Activated T-cell treated with anti-CD3 and anti-CD28 coated beads, Interleukin-2, amount 50 U/mL, for 72 hours (primary cell): ENCODE measurements around the gene TMC3. TPM values are rescaled to one million over a fixed set of nuclear protein-coding genes. Genes with fewer than 3 reads are reported as not detected.

Experiments
- ATAC-seq, 2 donors: fragments of 150-1000 bp; cut with Tn5 transposase; replicated peaks in 1 of 2; 2 replicates each; pipeline ENCODE4 v1.10.0; 2021; ENCODE audit warnings: moderate library complexity in 2 of 2, mild to moderate bottlenecking in 1 of 2
- DNase-seq, 2 donors: peaks; one replicate each; pipeline ENCODE4 v3.0.0; 2021 to 2022; ENCODE audit warnings: mixed read lengths in 1 of 2
- H3K27ac Mint-ChIP-seq: one replicate; pipeline ENCODE4 v1.8.0; 2022; ENCODE audit warnings: mild to moderate bottlenecking, moderate library complexity, mixed read lengths
- H3K27me3 Mint-ChIP-seq: one replicate; pipeline ENCODE4 v1.8.0; 2022; ENCODE audit warnings: low read depth, mixed read lengths
- H3K36me3 Mint-ChIP-seq, 2 donors: one replicate each; pipeline ENCODE4 v1.8.0; 2022; ENCODE audit warnings: mixed read lengths in 2 of 2, mild to moderate bottlenecking in 1 of 2; ENCODE audit not compliant: insufficient read depth in 2 of 2
- H3K4me1 Mint-ChIP-seq: one replicate; pipeline ENCODE4 v1.8.0; 2022; ENCODE audit warnings: low read depth, mixed read lengths
- H3K4me3 Mint-ChIP-seq, 2 donors: one replicate each; pipeline ENCODE4 v1.8.0; 2022; ENCODE audit warnings: mild to moderate bottlenecking in 2 of 2, mixed read lengths in 2 of 2, moderate library complexity in 2 of 2
- H3K9me3 Mint-ChIP-seq, 2 donors: one replicate each; pipeline ENCODE4 v1.8.0; 2022; ENCODE audit warnings: mixed read lengths in 2 of 2
- total RNA-seq, 2 donors: library from RNA; stranded (reverse); gene quantifications; one replicate each; pipeline ENCODE4 v1.2.3, GENCODE V29; 2022

Gene TMC3
- total RNA-seq, 2 donors from 2014 or later = not detected

- Mint-ChIP-seq H3K9me3 (no peaks in the 10 kb centered on the region), H3K36me3 (peaks cover 8 to 12% of the 10 kb centered on the region in 2 donors), H3K27ac (peak overlapping the region; percentile 90), H3K4me1 (peaks cover 95% of the 10 kb centered on the region), H3K4me3 (peak overlapping the region; percentile 96 to 98), H3K27me3 (no peaks in the 10 kb centered on the region)
- ATAC-seq = no peak
- DNase-seq = peak in 1 of 2 donors; percentile 25
Observed at GRCh38 chr15:81295486-81296121, 78.4 kb downstream of the TMC3 start.

GRCh38 chr15:81294516-81294880 lies 79.5 kb downstream of the TMC3 start:
- H3K9me3 Mint-ChIP-seq = no peaks in the 10 kb centered on the region
- peaks cover 4 to 5% of the 10 kb centered on the region in 2 donors for H3K36me3 Mint-ChIP-seq
- peaks cover 94% of the 10 kb centered on the region for H3K4me1 Mint-ChIP-seq
- H3K27ac Mint-ChIP-seq = peak overlapping the region; percentile 90
- no peak for ATAC-seq
- H3K4me3 Mint-ChIP-seq = peak overlapping the region; percentile 96 to 98
- no peak for DNase-seq
- H3K27me3 Mint-ChIP-seq = no peaks in the 10 kb centered on the region

GRCh38 chr15:81293728-81294515 lies 80.1 kb downstream of the TMC3 start:
- ATAC-seq = peak; percentile 66 to 67
- Mint-ChIP-seq H3K36me3 (peaks cover 1 to 4% of the 10 kb centered on the region in 2 donors), H3K4me1 (peaks cover 95% of the 10 kb centered on the region), H3K27ac (peak overlapping the region; percentile 90), H3K27me3 (no peaks in the 10 kb centered on the region), H3K9me3 (no peaks in the 10 kb centered on the region), H3K4me3 (peak overlapping the region; percentile 96 to 98)
- DNase-seq = peak; percentile 72 to 83

- peaks cover 0 to 4% of the 10 kb centered on the region in 2 donors for H3K9me3 Mint-ChIP-seq
- no peaks in the 10 kb centered on the region for H3K27me3 Mint-ChIP-seq
- peaks cover 98% of the 10 kb centered on the region for H3K4me1 Mint-ChIP-seq
- peak; percentile 65 to 68 for DNase-seq
- ATAC-seq = peak; percentile 36 to 51
- H3K36me3 Mint-ChIP-seq = peaks cover 1 to 4% of the 10 kb centered on the region in 2 donors
- H3K27ac Mint-ChIP-seq = peak overlapping the region; percentile 72
- peak overlapping the region; percentile 96 to 98 for H3K4me3 Mint-ChIP-seq
Observed at GRCh38 chr15:81292523-81293001, 81.5 kb downstream of the TMC3 start.

GRCh38 chr15:81291916-81292522 lies 82.0 kb downstream of the TMC3 start:
- no peaks in the 10 kb centered on the region for H3K27me3 Mint-ChIP-seq
- H3K36me3 Mint-ChIP-seq = peaks cover 2 to 3% of the 10 kb centered on the region in 2 donors
- H3K9me3 Mint-ChIP-seq = peaks cover under 1 to 4% of the 10 kb centered on the region in 2 donors
- no peak for DNase-seq
- peak overlapping the region; percentile 96 to 98 for H3K4me3 Mint-ChIP-seq
- peaks cover 98% of the 10 kb centered on the region for H3K4me1 Mint-ChIP-seq
- H3K27ac Mint-ChIP-seq = peak overlapping the region; percentile 72
- ATAC-seq = no peak

- H3K36me3 Mint-ChIP-seq = peaks cover 3 to 6% of the 10 kb centered on the region in 2 donors
- H3K9me3 Mint-ChIP-seq = peaks cover 3 to 4% of the 10 kb centered on the region in 2 donors
- DNase-seq = no peak
- H3K27ac Mint-ChIP-seq = no peak overlapping the region
- H3K27me3 Mint-ChIP-seq = no peaks in the 10 kb centered on the region
- peak overlapping the region in 1 of 2 donors; percentile 39 for H3K4me3 Mint-ChIP-seq
- peaks cover 98% of the 10 kb centered on the region for H3K4me1 Mint-ChIP-seq
- ATAC-seq = no peak
Observed at GRCh38 chr15:81289910-81290309, 84.1 kb downstream of the TMC3 start.

- no peaks in the 10 kb centered on the region for H3K27me3 Mint-ChIP-seq
- peaks cover 87% of the 10 kb centered on the region for H3K4me1 Mint-ChIP-seq
- H3K9me3 Mint-ChIP-seq = peaks cover 3 to 4% of the 10 kb centered on the region in 2 donors
- no peak for ATAC-seq
- DNase-seq = no peak
- peaks cover 3 to 6% of the 10 kb centered on the region in 2 donors for H3K36me3 Mint-ChIP-seq
- H3K4me3 Mint-ChIP-seq = peak overlapping the region in 1 of 2 donors; percentile 8
- H3K27ac Mint-ChIP-seq = no peak overlapping the region
Observed at GRCh38 chr15:81288616-81289015, 85.4 kb downstream of the TMC3 start.

GRCh38 chr15:81288040-81288439 lies 86.0 kb downstream of the TMC3 start:
- no peak overlapping the region for H3K27ac Mint-ChIP-seq
- no peaks in the 10 kb centered on the region for H3K27me3 Mint-ChIP-seq
- no peak overlapping the region for H3K4me3 Mint-ChIP-seq
- H3K36me3 Mint-ChIP-seq = peaks cover 3 to 6% of the 10 kb centered on the region in 2 donors
- peaks cover 3 to 4% of the 10 kb centered on the region in 2 donors for H3K9me3 Mint-ChIP-seq
- H3K4me1 Mint-ChIP-seq = peaks cover 82% of the 10 kb centered on the region
- ATAC-seq (no peak), DNase-seq (no peak)

- DNase-seq = no peak
- Mint-ChIP-seq H3K27ac (peak overlapping the region; percentile 93), H3K4me3 (peak overlapping the region; percentile 76 to 82), H3K27me3 (no peaks in the 10 kb centered on the region), H3K4me1 (peaks cover 73% of the 10 kb centered on the region), H3K36me3 (peaks cover 3 to 6% of the 10 kb centered on the region in 2 donors), H3K9me3 (peaks cover 3 to 4% of the 10 kb centered on the region in 2 donors)
- peak; percentile 85 to 89 for ATAC-seq
Observed at GRCh38 chr15:81286621-81287121, 87.3 kb downstream of the TMC3 start.

- no peak for DNase-seq
- H3K36me3 Mint-ChIP-seq = peaks cover 3 to 6% of the 10 kb centered on the region in 2 donors
- peak overlapping the region; percentile 76 to 82 for H3K4me3 Mint-ChIP-seq
- H3K9me3 Mint-ChIP-seq = peaks cover 3 to 4% of the 10 kb centered on the region in 2 donors
- H3K27me3 Mint-ChIP-seq = no peaks in the 10 kb centered on the region
- peaks cover 75% of the 10 kb centered on the region for H3K4me1 Mint-ChIP-seq
- ATAC-seq = no peak
- peak overlapping the region; percentile 93 for H3K27ac Mint-ChIP-seq
Observed at GRCh38 chr15:81285461-81285860, 88.6 kb downstream of the TMC3 start.

- Mint-ChIP-seq H3K4me1 (peaks cover 75% of the 10 kb centered on the region), H3K9me3 (peaks cover 3 to 4% of the 10 kb centered on the region in 2 donors), H3K4me3 (peak overlapping the region in 1 of 2 donors; percentile 22), H3K27ac (no peak overlapping the region), H3K36me3 (peaks cover 3 to 6% of the 10 kb centered on the region in 2 donors), H3K27me3 (no peaks in the 10 kb centered on the region)
- DNase-seq (no peak), ATAC-seq (no peak)
Observed at GRCh38 chr15:81284256-81285031, 89.6 kb downstream of the TMC3 start.

- no peak overlapping the region for H3K27ac Mint-ChIP-seq
- H3K9me3 Mint-ChIP-seq = peaks cover 5% of the 10 kb centered on the region in 2 donors
- H3K4me1 Mint-ChIP-seq = peaks cover 61% of the 10 kb centered on the region
- H3K36me3 Mint-ChIP-seq = peaks cover 8 to 10% of the 10 kb centered on the region in 2 donors
- ATAC-seq (no peak), DNase-seq (no peak)
- H3K4me3 Mint-ChIP-seq = no peak overlapping the region
- no peaks in the 10 kb centered on the region for H3K27me3 Mint-ChIP-seq
Observed at GRCh38 chr15:81282911-81283310, 91.1 kb downstream of the TMC3 start.
